ENCODE results near the gene RBM43. TPM values are rescaled to one million over a fixed set of nuclear protein-coding genes. Genes with fewer than 3 reads are reported as not detected.
A peak's percentile ranks its signal among the peaks of the same experiment; 100 is the strongest.

Gene RBM43
- total RNA-seq, 2 donors from 2014 or later = 2.5 to 2.9 TPM

GRCh38 chr2:151282401-151282800 is 20.7 kb upstream of the RBM43 start:
- Mint-ChIP-seq H3K9me3 (no peaks in the 10 kb centered on the region), H3K36me3 (ENCODE audit: low read depth) (peaks cover 58% of the 10 kb centered on the region), H3K27me3 (no peaks in the 10 kb centered on the region), H3K4me1 (peaks cover 21% of the 10 kb centered on the region), H3K4me3 (no peak overlapping the region), H3K27ac (no peak overlapping the region)
- no peak for ATAC-seq (replicated peaks)

- no peaks in the 10 kb centered on the region for H3K27me3 Mint-ChIP-seq
- H3K4me3 Mint-ChIP-seq = no peak overlapping the region
- peaks cover 79% of the 10 kb centered on the region for H3K36me3 Mint-ChIP-seq (ENCODE audit: low read depth)
- no peaks in the 10 kb centered on the region for H3K9me3 Mint-ChIP-seq
- no peak overlapping the region for H3K27ac Mint-ChIP-seq
- H3K4me1 Mint-ChIP-seq = peaks cover 4% of the 10 kb centered on the region
- ATAC-seq (replicated peaks) = no peak
These were observed 18.6 kb upstream of the RBM43 start for GRCh38 chr2:151280271-151280670.

GRCh38 chr2:151278487-151278886 is 16.8 kb upstream of the RBM43 start:
- no peak overlapping the region for H3K27ac Mint-ChIP-seq
- no peaks in the 10 kb centered on the region for H3K4me1 Mint-ChIP-seq
- no peaks in the 10 kb centered on the region for H3K9me3 Mint-ChIP-seq
- no peak overlapping the region for H3K4me3 Mint-ChIP-seq
- peaks cover 94% of the 10 kb centered on the region for H3K36me3 Mint-ChIP-seq (ENCODE audit: low read depth)
- ATAC-seq (replicated peaks) = no peak
- no peaks in the 10 kb centered on the region for H3K27me3 Mint-ChIP-seq

- Mint-ChIP-seq H3K4me1 (no peaks in the 10 kb centered on the region), H3K27ac (peak overlapping the region; percentile 14), H3K9me3 (no peaks in the 10 kb centered on the region), H3K36me3 (ENCODE audit: low read depth) (peaks cover 100% of the 10 kb centered on the region), H3K4me3 (no peak overlapping the region), H3K27me3 (no peaks in the 10 kb centered on the region)
- no peak for ATAC-seq (replicated peaks)
These were observed 15.4 kb upstream of the RBM43 start for GRCh38 chr2:151277067-151277466.

GRCh38 chr2:151275291-151275690 is 13.6 kb upstream of the RBM43 start:
- ATAC-seq (replicated peaks) = no peak
- H3K27ac Mint-ChIP-seq = no peak overlapping the region
- no peak overlapping the region for H3K4me3 Mint-ChIP-seq
- H3K27me3 Mint-ChIP-seq = no peaks in the 10 kb centered on the region
- peaks cover 94% of the 10 kb centered on the region for H3K36me3 Mint-ChIP-seq (ENCODE audit: low read depth)
- H3K9me3 Mint-ChIP-seq = no peaks in the 10 kb centered on the region
- peaks cover 5% of the 10 kb centered on the region for H3K4me1 Mint-ChIP-seq

- no peaks in the 10 kb centered on the region for H3K27me3 Mint-ChIP-seq
- no peak overlapping the region for H3K4me3 Mint-ChIP-seq
- no peaks in the 10 kb centered on the region for H3K9me3 Mint-ChIP-seq
- peaks cover 67% of the 10 kb centered on the region for H3K36me3 Mint-ChIP-seq (ENCODE audit: low read depth)
- peaks cover 5% of the 10 kb centered on the region for H3K4me1 Mint-ChIP-seq
- no peak for ATAC-seq (replicated peaks)
- no peak overlapping the region for H3K27ac Mint-ChIP-seq
These were observed 10.2 kb upstream of the RBM43 start for GRCh38 chr2:151271824-151272223.

- Mint-ChIP-seq H3K4me3 (no peak overlapping the region), H3K27ac (no peak overlapping the region), H3K4me1 (peaks cover 5% of the 10 kb centered on the region), H3K27me3 (no peaks in the 10 kb centered on the region), H3K9me3 (no peaks in the 10 kb centered on the region), H3K36me3 (ENCODE audit: low read depth) (peaks cover 49% of the 10 kb centered on the region)
- no peak for ATAC-seq (replicated peaks)
These were observed 8.3 kb upstream of the RBM43 start for GRCh38 chr2:151269798-151270568.

GRCh38 chr2:151268085-151268484 is 6.4 kb upstream of the RBM43 start:
- H3K36me3 Mint-ChIP-seq (ENCODE audit: low read depth) = peaks cover 30% of the 10 kb centered on the region
- no peak for ATAC-seq (replicated peaks)
- H3K9me3 Mint-ChIP-seq = no peaks in the 10 kb centered on the region
- H3K27me3 Mint-ChIP-seq = no peaks in the 10 kb centered on the region
- H3K27ac Mint-ChIP-seq = no peak overlapping the region
- no peak overlapping the region for H3K4me3 Mint-ChIP-seq
- H3K4me1 Mint-ChIP-seq = peaks cover 5% of the 10 kb centered on the region

GRCh38 chr2:151267537-151267936 is 5.9 kb upstream of the RBM43 start:
- Mint-ChIP-seq H3K36me3 (ENCODE audit: low read depth) (peaks cover 24% of the 10 kb centered on the region), H3K9me3 (no peaks in the 10 kb centered on the region), H3K4me3 (no peak overlapping the region), H3K27ac (no peak overlapping the region), H3K4me1 (peaks cover 5% of the 10 kb centered on the region), H3K27me3 (no peaks in the 10 kb centered on the region)
- no peak for ATAC-seq (replicated peaks)

- H3K36me3 Mint-ChIP-seq (ENCODE audit: low read depth) = peaks cover 15% of the 10 kb centered on the region
- no peaks in the 10 kb centered on the region for H3K9me3 Mint-ChIP-seq
- H3K27me3 Mint-ChIP-seq = no peaks in the 10 kb centered on the region
- no peak for ATAC-seq (replicated peaks)
- peaks cover 2% of the 10 kb centered on the region for H3K4me1 Mint-ChIP-seq
- H3K4me3 Mint-ChIP-seq = no peak overlapping the region
- no peak overlapping the region for H3K27ac Mint-ChIP-seq
These were observed 4.3 kb upstream of the RBM43 start for GRCh38 chr2:151265991-151266390.

- no peak overlapping the region for H3K4me3 Mint-ChIP-seq
- H3K9me3 Mint-ChIP-seq = no peaks in the 10 kb centered on the region
- no peak for ATAC-seq (replicated peaks)
- no peak overlapping the region for H3K27ac Mint-ChIP-seq
- no peaks in the 10 kb centered on the region for H3K36me3 Mint-ChIP-seq (ENCODE audit: low read depth)
- peaks cover 6% of the 10 kb centered on the region for H3K4me1 Mint-ChIP-seq
- no peaks in the 10 kb centered on the region for H3K27me3 Mint-ChIP-seq
These were observed 2.6 kb upstream of the RBM43 start for GRCh38 chr2:151264157-151264825.

- H3K27ac Mint-ChIP-seq = no peak overlapping the region
- no peaks in the 10 kb centered on the region for H3K27me3 Mint-ChIP-seq
- H3K4me3 Mint-ChIP-seq = peak overlapping the region; percentile 89
- H3K36me3 Mint-ChIP-seq (ENCODE audit: low read depth) = no peaks in the 10 kb centered on the region
- peaks cover 6% of the 10 kb centered on the region for H3K4me1 Mint-ChIP-seq
- H3K9me3 Mint-ChIP-seq = no peaks in the 10 kb centered on the region
- ATAC-seq (replicated peaks) = no peak
These were observed 966 bp upstream of the RBM43 start for GRCh38 chr2:151262629-151263028.

GRCh38 chr2:151261977-151262291 is 271 bp upstream of the RBM43 start:
- peak overlapping the region; percentile 90 for H3K27ac Mint-ChIP-seq
- H3K36me3 Mint-ChIP-seq (ENCODE audit: low read depth) = no peaks in the 10 kb centered on the region
- peak overlapping the region; percentile 89 for H3K4me3 Mint-ChIP-seq
- H3K9me3 Mint-ChIP-seq = no peaks in the 10 kb centered on the region
- peaks cover 6% of the 10 kb centered on the region for H3K4me1 Mint-ChIP-seq
- no peak for ATAC-seq (replicated peaks)
- H3K27me3 Mint-ChIP-seq = no peaks in the 10 kb centered on the region

GRCh38 chr2:151260573-151261230 is 961 bp downstream of the RBM43 start:
- Mint-ChIP-seq H3K4me1 (peaks cover 6% of the 10 kb centered on the region), H3K4me3 (peak overlapping the region; percentile 89), H3K27ac (peak overlapping the region; percentile 89), H3K9me3 (no peaks in the 10 kb centered on the region), H3K27me3 (no peaks in the 10 kb centered on the region), H3K36me3 (ENCODE audit: low read depth) (peaks cover under 1% of the 10 kb centered on the region)
- no peak for ATAC-seq (replicated peaks)

- H3K9me3 Mint-ChIP-seq = no peaks in the 10 kb centered on the region
- no peaks in the 10 kb centered on the region for H3K27me3 Mint-ChIP-seq
- no peak for ATAC-seq (replicated peaks)
- H3K27ac Mint-ChIP-seq = no peak overlapping the region
- H3K4me1 Mint-ChIP-seq = peaks cover 6% of the 10 kb centered on the region
- H3K4me3 Mint-ChIP-seq = no peak overlapping the region
- peaks cover 18% of the 10 kb centered on the region for H3K36me3 Mint-ChIP-seq (ENCODE audit: low read depth)
These were observed 3.5 kb downstream of the RBM43 start for GRCh38 chr2:151258121-151258520.
